Natural killer cell treated with Interleukin-12 subunit alpha and Interleukin-12 subunit beta and Interleukin-15 and Interleukin-18, amount 100 ng/mL, for 72 hours (primary cell): ENCODE data around the gene LRCOL1. TPM values are rescaled to one million over a fixed set of nuclear protein-coding genes. Genes with fewer than 3 reads are reported as not detected.

ENCODE experiments used
- ATAC-seq, 2 donors: fragments of 150-1000 bp; cut with Tn5 transposase in 1 of 2; sonication (Bioruptor Pico), chemical (Tn5 transposase) in 1 of 2; 2 replicates each; pipeline ENCODE4 v1.10.0; 2021
- DNase-seq: peaks from one replicate; pipeline ENCODE4 v3.0.0; 2022; ENCODE audit warnings: low spot score
- H3K27ac Mint-ChIP-seq, 2 donors: 1 replicate in 1 of 2; 2 replicates in 1 of 2; pipeline ENCODE4 v1.8.0; 2022; ENCODE audit warnings: mixed read lengths in 2 of 2, mild to moderate bottlenecking in 1 of 2, moderate library complexity in 1 of 2
- H3K27me3 Mint-ChIP-seq, 2 donors: 1 replicate in 1 of 2; 2 replicates in 1 of 2; pipeline ENCODE4 v1.8.0; 2022; ENCODE audit warnings: mixed read lengths in 2 of 2
- H3K36me3 Mint-ChIP-seq: one replicate; pipeline ENCODE4 v1.8.0; 2022; ENCODE audit warnings: mixed read lengths
- H3K4me1 Mint-ChIP-seq, 2 donors: 1 replicate in 1 of 2; 2 replicates in 1 of 2; pipeline ENCODE4 v1.8.0; 2022; ENCODE audit warnings: low read depth in 2 of 2, mixed read lengths in 2 of 2, mild to moderate bottlenecking in 1 of 2
- H3K4me3 Mint-ChIP-seq: one replicate; pipeline ENCODE4 v1.8.0; 2022; ENCODE audit warnings: mixed read lengths
- H3K9me3 Mint-ChIP-seq: 2 replicates; pipeline ENCODE4 v1.8.0; 2022; ENCODE audit warnings: mixed read lengths
- total RNA-seq, 2 donors: library from RNA; stranded (reverse); gene quantifications; one replicate each; pipeline ENCODE4 v1.2.3, GENCODE V29; 2022

Gene LRCOL1
- total RNA-seq, 2 donors from 2014 or later = not detected

GRCh38 chr12:132642846-132643835, 32.8 kb upstream of the LRCOL1 start:
- peaks cover 10% of the 10 kb centered on the region in 2 donors for H3K4me1 Mint-ChIP-seq
- H3K27ac Mint-ChIP-seq = no peak overlapping the region
- no peaks in the 10 kb centered on the region for H3K9me3 Mint-ChIP-seq
- peaks cover 10% of the 10 kb centered on the region for H3K36me3 Mint-ChIP-seq
- ATAC-seq (no peak), DNase-seq (no peak)
- no peaks in the 10 kb centered on the region for H3K27me3 Mint-ChIP-seq
- no peak overlapping the region for H3K4me3 Mint-ChIP-seq

GRCh38 chr12:132641811-132642650, 31.6 kb upstream of the LRCOL1 start:
- ATAC-seq (no peak), DNase-seq (no peak)
- H3K27ac Mint-ChIP-seq = no peak overlapping the region
- peaks cover 4% of the 10 kb centered on the region for H3K36me3 Mint-ChIP-seq
- H3K4me3 Mint-ChIP-seq = no peak overlapping the region
- peaks cover 10% of the 10 kb centered on the region in 2 donors for H3K4me1 Mint-ChIP-seq
- no peaks in the 10 kb centered on the region for H3K27me3 Mint-ChIP-seq
- no peaks in the 10 kb centered on the region for H3K9me3 Mint-ChIP-seq

- no peak overlapping the region for H3K27ac Mint-ChIP-seq
- ATAC-seq (no peak), DNase-seq (no peak)
- H3K27me3 Mint-ChIP-seq = no peaks in the 10 kb centered on the region
- H3K4me3 Mint-ChIP-seq = no peak overlapping the region
- H3K36me3 Mint-ChIP-seq = peaks cover 4% of the 10 kb centered on the region
- H3K9me3 Mint-ChIP-seq = no peaks in the 10 kb centered on the region
- H3K4me1 Mint-ChIP-seq = peaks cover 10% of the 10 kb centered on the region in 2 donors
Measured at GRCh38 chr12:132640936-132641335, 30.6 kb upstream of the LRCOL1 start.

GRCh38 chr12:132639956-132640520, 29.7 kb upstream of the LRCOL1 start:
- Mint-ChIP-seq H3K27ac (no peak overlapping the region), H3K27me3 (no peaks in the 10 kb centered on the region), H3K36me3 (peaks cover 4% of the 10 kb centered on the region), H3K4me3 (no peak overlapping the region), H3K4me1 (peaks cover 10% of the 10 kb centered on the region in 2 donors), H3K9me3 (no peaks in the 10 kb centered on the region)
- no peak for DNase-seq
- ATAC-seq = no peak

- no peak for ATAC-seq
- H3K27me3 Mint-ChIP-seq = no peaks in the 10 kb centered on the region
- H3K4me3 Mint-ChIP-seq = no peak overlapping the region
- no peak overlapping the region for H3K27ac Mint-ChIP-seq
- DNase-seq = no peak
- no peaks in the 10 kb centered on the region for H3K9me3 Mint-ChIP-seq
- peaks cover 4% of the 10 kb centered on the region for H3K36me3 Mint-ChIP-seq
- peaks cover 10% of the 10 kb centered on the region in 2 donors for H3K4me1 Mint-ChIP-seq
Measured at GRCh38 chr12:132638541-132639408, 28.4 kb upstream of the LRCOL1 start.

GRCh38 chr12:132637811-132638210, 27.4 kb upstream of the LRCOL1 start:
- Mint-ChIP-seq H3K36me3 (peaks cover 4% of the 10 kb centered on the region), H3K9me3 (no peaks in the 10 kb centered on the region), H3K27me3 (no peaks in the 10 kb centered on the region), H3K27ac (no peak overlapping the region), H3K4me1 (peaks cover 10% of the 10 kb centered on the region in 2 donors), H3K4me3 (no peak overlapping the region)
- no peak for ATAC-seq
- DNase-seq = no peak

GRCh38 chr12:132635076-132635955, 24.9 kb upstream of the LRCOL1 start:
- H3K9me3 Mint-ChIP-seq = no peaks in the 10 kb centered on the region
- DNase-seq = no peak
- no peak overlapping the region for H3K4me3 Mint-ChIP-seq
- H3K36me3 Mint-ChIP-seq = peaks cover 17% of the 10 kb centered on the region
- peak overlapping the region in 1 of 2 donors; percentile 63 for H3K27ac Mint-ChIP-seq
- no peaks in the 10 kb centered on the region for H3K4me1 Mint-ChIP-seq
- ATAC-seq = no peak
- H3K27me3 Mint-ChIP-seq = no peaks in the 10 kb centered on the region

- Mint-ChIP-seq H3K4me3 (no peak overlapping the region), H3K27ac (no peak overlapping the region), H3K27me3 (no peaks in the 10 kb centered on the region), H3K36me3 (peaks cover 25% of the 10 kb centered on the region), H3K4me1 (no peaks in the 10 kb centered on the region), H3K9me3 (no peaks in the 10 kb centered on the region)
- DNase-seq (no peak), ATAC-seq (no peak)
Measured at GRCh38 chr12:132634411-132634990, 24.1 kb upstream of the LRCOL1 start.

- H3K4me3 Mint-ChIP-seq = no peak overlapping the region
- H3K4me1 Mint-ChIP-seq = no peaks in the 10 kb centered on the region
- no peaks in the 10 kb centered on the region for H3K27me3 Mint-ChIP-seq
- H3K36me3 Mint-ChIP-seq = peaks cover 26% of the 10 kb centered on the region
- no peak overlapping the region for H3K27ac Mint-ChIP-seq
- H3K9me3 Mint-ChIP-seq = no peaks in the 10 kb centered on the region
- DNase-seq = no peak
- no peak for ATAC-seq
Measured at GRCh38 chr12:132633901-132634300, 23.5 kb upstream of the LRCOL1 start.

- peaks cover 23% of the 10 kb centered on the region for H3K36me3 Mint-ChIP-seq
- no peak overlapping the region for H3K4me3 Mint-ChIP-seq
- no peaks in the 10 kb centered on the region for H3K9me3 Mint-ChIP-seq
- no peaks in the 10 kb centered on the region for H3K27me3 Mint-ChIP-seq
- no peak for ATAC-seq
- no peak for DNase-seq
- H3K4me1 Mint-ChIP-seq = no peaks in the 10 kb centered on the region
- no peak overlapping the region for H3K27ac Mint-ChIP-seq
Measured at GRCh38 chr12:132633398-132633797, 23.0 kb upstream of the LRCOL1 start.

- no peak overlapping the region for H3K27ac Mint-ChIP-seq
- no peaks in the 10 kb centered on the region for H3K9me3 Mint-ChIP-seq
- no peak overlapping the region for H3K4me3 Mint-ChIP-seq
- ATAC-seq = peak in 1 of 2 donors; percentile 6
- H3K4me1 Mint-ChIP-seq = no peaks in the 10 kb centered on the region
- no peak for DNase-seq
- peaks cover 23% of the 10 kb centered on the region for H3K36me3 Mint-ChIP-seq
- no peaks in the 10 kb centered on the region for H3K27me3 Mint-ChIP-seq
Measured at GRCh38 chr12:132632521-132633228, 22.3 kb upstream of the LRCOL1 start.
